Gastroesophageal sphincter (tissue), 4 donors: ENCODE data around the gene RYR2. TPM values are rescaled to one million over a fixed set of nuclear protein-coding genes. Genes with fewer than 3 reads are reported as not detected.

Experiments
- ATAC-seq: fragments of 150-250 bp; one replicate; pipeline ENCODE4 v1.9.1; 2016; ENCODE audit warnings: mild to moderate bottlenecking, moderate library complexity
- H3K27ac ChIP-seq, 4 donors: fragments of 200-600 bp; sonication (generic) in 3 of 4; 1 replicate in 3 of 4; 2 replicates in 1 of 4; pipeline ENCODE4 v1.5.1; 2016 to 2019
- H3K27me3 ChIP-seq: fragments of 200-600 bp; sonication (generic); one replicate; pipeline ENCODE4 v1.5.1; 2019
- H3K36me3 ChIP-seq, 2 donors: fragments of 200-600 bp; sonication (generic); one replicate each; pipeline ENCODE4 v1.5.1; 2019; ENCODE audit warnings: control low read depth in 1 of 2
- H3K4me1 ChIP-seq, 3 donors: fragments of 200-600 bp; sonication (generic); 1 replicate in 2 of 3; 2 replicates in 1 of 3; pipeline ENCODE4 v1.5.1; 2016 to 2019; ENCODE audit warnings: control low read depth in 2 of 3
- H3K4me3 ChIP-seq, 2 donors: fragments of 200-600 bp; sonication (generic); one replicate each; pipeline ENCODE4 v1.5.1; 2019; ENCODE audit warnings: mild to moderate bottlenecking in 1 of 2, moderate library complexity in 1 of 2
- H3K9me3 ChIP-seq, 3 donors: fragments of 200-600 bp; sonication (generic); one replicate each; pipeline ENCODE4 v1.5.1; 2017 to 2019; ENCODE audit warnings: control low read depth in 2 of 3
- CTCF ChIP-seq, 4 experiments: fragments of 200-600 bp in 2 of 4; fragments of 450-650 bp in 2 of 4; sonication (generic) in 1 of 4; IDR thresholded peaks; one replicate each; pipeline ENCODE4 v1.5.1; 2017 to 2019; ENCODE audit warnings: antibody characterized with exemption in 4 of 4, mild to moderate bottlenecking in 2 of 4, moderate library complexity in 2 of 4
- EP300 ChIP-seq: sonication (generic); formaldehyde crosslinking; IDR thresholded peaks from one replicate; pipeline ENCODE4 v1.6.1; 2017; ENCODE audit warnings: antibody characterized with exemption, mild to moderate bottlenecking
- POLR2A ChIP-seq, 2 donors: fragments of 450-650 bp; IDR thresholded peaks; one replicate each; pipeline ENCODE4 v1.6.1; 2017; ENCODE audit warnings: antibody characterized with exemption in 2 of 2, mild to moderate bottlenecking in 2 of 2, moderate library complexity in 1 of 2
- POLR2AphosphoS5 ChIP-seq: sonication (generic); formaldehyde crosslinking; IDR thresholded peaks from one replicate; pipeline ENCODE4 v1.6.1; 2017; ENCODE audit warnings: antibody characterized with exemption
- WGBS, 2 donors: methylation state at CpG; one replicate each; pipeline ENCODE4 v1.1.5; 2018; ENCODE audit warnings: low coverage in 1 of 2; 5-methylcytosine and 5-hydroxymethylcytosine counted together
- total RNA-seq, 4 donors: library from RNA; depleted of rRNA; stranded (reverse); fragments of >200 nt; gene quantifications; one replicate each; pipeline ENCODE4 v1.1.0, GENCODE V29; 2016

Gene RYR2
- total RNA-seq, 4 donors from 2014 or later: 27.4 to 78.8 (median 42.7) TPM

- WGBS, 2 donors: 62 to 69% methylated on average over 3 to 8 of the region's 9 CpGs
- H3K36me3 ChIP-seq: peaks cover 0 to 16% of the 10 kb centered on the region in 2 donors
- TF ChIP-seq EP300: no peak
- no peak for TF ChIP-seq POLR2AphosphoS5
- TF ChIP-seq CTCF (IDR thresholded peaks at IDR 0.05): no peak
- TF ChIP-seq POLR2A (IDR thresholded peaks at IDR 0.05): no peak
- no peak for ATAC-seq
- no peaks in the 10 kb centered on the region for H3K27me3 ChIP-seq
- H3K27ac ChIP-seq: no peak overlapping the region
- H3K4me1 ChIP-seq: no peaks in the 10 kb centered on the region
- H3K9me3 ChIP-seq: no peaks in the 10 kb centered on the region
- H3K4me3 ChIP-seq: no peak overlapping the region
Observed at GRCh38 chr1:237568955-237569354, 527.0 kb downstream of the RYR2 start.

GRCh38 chr1:237570530-237570929 lies 528.5 kb downstream of the RYR2 start:
- WGBS, 2 donors: 93 to 100% methylated on average over 2 to 3 of the region's 5 CpGs
- no peak overlapping the region for H3K27ac ChIP-seq
- ATAC-seq: no peak
- H3K4me3 ChIP-seq: no peak overlapping the region
- H3K27me3 ChIP-seq: no peaks in the 10 kb centered on the region
- H3K36me3 ChIP-seq: peaks cover 0 to 21% of the 10 kb centered on the region in 2 donors
- peaks cover 0 to 11% (median 0%) of the 10 kb centered on the region in 3 donors for H3K9me3 ChIP-seq
- no peaks in the 10 kb centered on the region for H3K4me1 ChIP-seq
- TF ChIP-seq CTCF (IDR thresholded peaks at IDR 0.05) (no peak), POLR2AphosphoS5 (no peak), POLR2A (IDR thresholded peaks at IDR 0.05) (no peak)

- peaks cover 0 to 27% (median 0%) of the 10 kb centered on the region in 3 donors for H3K9me3 ChIP-seq
- TF ChIP-seq POLR2AphosphoS5: no peak
- H3K36me3 ChIP-seq: peaks cover 0 to 7% of the 10 kb centered on the region in 2 donors
- WGBS, 2 donors: 25 to 43% methylated on average over 2 of the region's 2 CpGs
- no peak overlapping the region for H3K27ac ChIP-seq
- no peaks in the 10 kb centered on the region for H3K27me3 ChIP-seq
- H3K4me1 ChIP-seq: no peaks in the 10 kb centered on the region
- ATAC-seq: no peak
- no peak overlapping the region for H3K4me3 ChIP-seq
Observed at GRCh38 chr1:237574536-237574935, 532.6 kb downstream of the RYR2 start.

- Histone ChIP-seq H3K27me3 (no peaks in the 10 kb centered on the region), H3K4me3 (no peak overlapping the region), H3K36me3 (peaks cover 0 to 7% of the 10 kb centered on the region in 2 donors), H3K27ac (no peak overlapping the region), H3K4me1 (no peaks in the 10 kb centered on the region), H3K9me3 (peaks cover 0 to 27% (median 0%) of the 10 kb centered on the region in 3 donors)
- 100% methylated on average over 1 of the region's 3 CpGs; no CpG with 5 or more reads in 1 of the 2 donors for WGBS, 2 donors
- no peak for ATAC-seq
- no peak for TF ChIP-seq POLR2A (IDR thresholded peaks at IDR 0.05)
- no peak for TF ChIP-seq CTCF (IDR thresholded peaks at IDR 0.05)
- no peak for TF ChIP-seq EP300
- TF ChIP-seq POLR2AphosphoS5: no peak
Observed at GRCh38 chr1:237578540-237578939, 536.6 kb downstream of the RYR2 start.

- Histone ChIP-seq H3K36me3 (no peaks in the 10 kb centered on the region), H3K27me3 (no peaks in the 10 kb centered on the region), H3K4me3 (no peak overlapping the region), H3K4me1 (no peaks in the 10 kb centered on the region), H3K9me3 (peaks cover 0 to 14% (median 0%) of the 10 kb centered on the region in 3 donors), H3K27ac (no peak overlapping the region)
- WGBS, 2 donors: 40 to 76% methylated on average over 1 to 2 of the region's 2 CpGs
- TF ChIP-seq EP300 (no peak), CTCF (IDR thresholded peaks at IDR 0.05) (no peak), POLR2A (IDR thresholded peaks at IDR 0.05) (no peak), POLR2AphosphoS5 (no peak)
- no peak for ATAC-seq
Observed at GRCh38 chr1:237580726-237581125, 538.7 kb downstream of the RYR2 start.
